ENCODE results near the gene IL1R2. TPM values are rescaled to one million over a fixed set of nuclear protein-coding genes. Genes with fewer than 3 reads are reported as not detected.

Gene IL1R2
- polyA plus RNA-seq, 1 donor (not counting 4 experiments of a cell fraction or from before 2014, with no cell fraction given), result 57.3 TPM

DNA sequence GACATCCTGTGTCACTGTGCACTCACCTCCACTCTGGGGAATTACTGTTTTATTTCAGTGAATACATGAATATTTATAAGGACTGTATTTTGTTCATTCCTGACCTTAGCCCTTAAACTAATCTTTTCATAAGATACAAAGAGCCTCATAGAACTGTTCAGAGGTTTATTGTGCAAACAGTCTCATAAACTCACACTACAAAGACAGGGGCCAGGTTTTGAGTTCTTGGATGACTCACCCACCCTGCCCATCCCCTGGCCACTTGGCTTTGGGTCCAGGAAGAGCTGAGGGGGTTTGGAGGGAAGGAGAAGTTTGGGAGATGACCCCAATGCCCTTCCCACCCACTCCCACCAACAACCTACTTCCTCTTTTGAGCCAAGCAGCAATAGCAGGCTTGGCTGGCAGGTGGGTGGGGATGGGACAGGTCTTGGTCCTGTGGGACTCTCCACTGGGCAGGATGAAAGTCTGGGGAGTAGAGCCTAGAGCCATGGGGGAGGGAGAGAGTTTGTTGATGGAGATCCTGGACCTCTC lies 43.1 kb upstream of the IL1R2 start:
- no peaks in the 10 kb centered on the region for H3K79me2 ChIP-seq (ENCODE audit: control insufficient read depth, insufficient read depth, low read length)
- no peak overlapping the region for H3K4me2 ChIP-seq (ENCODE audit: control insufficient read depth, extremely low read depth, insufficient read depth, low read depth, low read length)
- H4K20me1 ChIP-seq (ENCODE audit: control insufficient read depth, extremely low read depth, insufficient read depth, low read length), result no peaks in the 10 kb centered on the region
- no peak overlapping the region for H2AFZ ChIP-seq (ENCODE audit: control insufficient read depth, low read length)
- no peak overlapping the region for H3K4me3 ChIP-seq (ENCODE audit: control insufficient read depth in 2 of 3, extremely low read depth in 1 of 3, insufficient read depth in 2 of 3, low read depth in 1 of 3, low read length in 3 of 3)
- DNase-seq (ENCODE audit: low read depth, low spot score) (no peak), FAIRE-seq (no peak)
- no peak overlapping the region for H3K27ac ChIP-seq (ENCODE audit: control insufficient read depth, insufficient read depth, low read length)
- peaks cover 11% of the 10 kb centered on the region for H3K4me1 ChIP-seq (ENCODE audit: control insufficient read depth, extremely low read depth, insufficient read depth, low read length)
- H3K9me3 ChIP-seq (ENCODE audit: control insufficient read depth, low read depth, low read length), result no peaks in the 10 kb centered on the region
- no peak overlapping the region for H3K9ac ChIP-seq (ENCODE audit: control insufficient read depth, extremely low read depth, insufficient read depth, low read length)
- no peaks in the 10 kb centered on the region for H3K27me3 ChIP-seq (ENCODE audit: control insufficient read depth, extremely low read depth, insufficient read depth, low read length)
- TF ChIP-seq, protein P1, sequence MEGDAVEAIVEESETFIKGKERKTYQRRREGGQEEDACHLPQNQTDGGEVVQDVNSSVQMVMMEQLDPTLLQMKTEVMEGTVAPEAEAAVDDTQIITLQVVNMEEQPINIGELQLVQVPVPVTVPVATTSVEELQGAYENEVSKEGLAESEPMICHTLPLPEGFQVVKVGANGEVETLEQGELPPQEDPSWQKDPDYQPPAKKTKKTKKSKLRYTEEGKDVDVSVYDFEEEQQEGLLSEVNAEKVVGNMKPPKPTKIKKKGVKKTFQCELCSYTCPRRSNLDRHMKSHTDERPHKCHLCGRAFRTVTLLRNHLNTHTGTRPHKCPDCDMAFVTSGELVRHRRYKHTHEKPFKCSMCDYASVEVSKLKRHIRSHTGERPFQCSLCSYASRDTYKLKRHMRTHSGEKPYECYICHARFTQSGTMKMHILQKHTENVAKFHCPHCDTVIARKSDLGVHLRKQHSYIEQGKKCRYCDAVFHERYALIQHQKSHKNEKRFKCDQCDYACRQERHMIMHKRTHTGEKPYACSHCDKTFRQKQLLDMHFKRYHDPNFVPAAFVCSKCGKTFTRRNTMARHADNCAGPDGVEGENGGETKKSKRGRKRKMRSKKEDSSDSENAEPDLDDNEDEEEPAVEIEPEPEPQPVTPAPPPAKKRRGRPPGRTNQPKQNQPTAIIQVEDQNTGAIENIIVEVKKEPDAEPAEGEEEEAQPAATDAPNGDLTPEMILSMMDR (optimal IDR thresholded peaks at IDR 0.05 in 1 of 3, IDR thresholded peaks at IDR 0.05 in 1 of 3, conservative IDR thresholded peaks at IDR 0.05 in 1 of 3; ENCODE audit: extremely low read depth in 1 of 3, insufficient read depth in 2 of 3, low read length in 3 of 3), result no peak
- TF ChIP-seq EZH2 (IDR thresholded peaks at IDR 0.05; ENCODE audit: low read length), result no peak
- dilution Hi-C loops (cut with MboI; ENCODE audit: extremely low pct_ligation_motif_present, low sequenced_read_pairs), result no loop called here
- no peaks in the 10 kb centered on the region for H3K9me1 ChIP-seq (ENCODE audit: control insufficient read depth, extremely low read depth, insufficient read depth, low read length)
- H3K36me3 ChIP-seq (ENCODE audit: control insufficient read depth in 2 of 2, extremely low read depth in 1 of 2, insufficient read depth in 2 of 2, low read length in 2 of 2), result no peaks in the 10 kb centered on the region

DNA sequence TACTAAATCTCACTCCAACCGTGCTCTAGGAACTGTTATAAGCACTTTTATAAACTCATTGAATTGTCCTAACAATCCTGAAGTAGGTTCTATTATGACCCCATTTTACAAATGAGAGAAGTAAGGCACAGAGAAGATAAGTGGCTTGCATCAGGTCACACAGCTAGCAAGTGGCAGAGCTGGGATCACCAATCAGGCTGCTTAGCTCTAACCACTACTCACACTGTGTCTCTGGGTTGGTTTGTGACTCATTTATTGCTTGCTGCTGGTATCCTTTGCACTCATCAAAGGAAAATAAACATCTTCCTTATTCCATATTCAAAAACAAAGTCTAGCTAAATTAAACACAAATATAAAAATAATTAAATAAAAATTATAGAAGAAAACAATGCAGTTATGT lies 42.5 kb upstream of the IL1R2 start:
- no peak overlapping the region for H2AFZ ChIP-seq (ENCODE audit: control insufficient read depth, low read length)
- no peak overlapping the region for H3K27ac ChIP-seq (ENCODE audit: control insufficient read depth, insufficient read depth, low read length)
- no peaks in the 10 kb centered on the region for H3K9me3 ChIP-seq (ENCODE audit: control insufficient read depth, low read depth, low read length)
- no peak overlapping the region for H3K9ac ChIP-seq (ENCODE audit: control insufficient read depth, extremely low read depth, insufficient read depth, low read length)
- H3K27me3 ChIP-seq (ENCODE audit: control insufficient read depth, extremely low read depth, insufficient read depth, low read length), result no peaks in the 10 kb centered on the region
- peaks cover 11% of the 10 kb centered on the region for H3K4me1 ChIP-seq (ENCODE audit: control insufficient read depth, extremely low read depth, insufficient read depth, low read length)
- no peak overlapping the region for H3K4me2 ChIP-seq (ENCODE audit: control insufficient read depth, extremely low read depth, insufficient read depth, low read depth, low read length)
- TF ChIP-seq EZH2 (IDR thresholded peaks at IDR 0.05; ENCODE audit: low read length), result no peak
- TF ChIP-seq, protein P1 (optimal IDR thresholded peaks at IDR 0.05 in 1 of 3, IDR thresholded peaks at IDR 0.05 in 1 of 3, conservative IDR thresholded peaks at IDR 0.05 in 1 of 3; ENCODE audit: extremely low read depth in 1 of 3, insufficient read depth in 2 of 3, low read length in 3 of 3), result no peak
- no peaks in the 10 kb centered on the region for H3K79me2 ChIP-seq (ENCODE audit: control insufficient read depth, insufficient read depth, low read length)
- H3K9me1 ChIP-seq (ENCODE audit: control insufficient read depth, extremely low read depth, insufficient read depth, low read length), result no peaks in the 10 kb centered on the region
- H3K4me3 ChIP-seq (ENCODE audit: control insufficient read depth in 2 of 3, extremely low read depth in 1 of 3, insufficient read depth in 2 of 3, low read depth in 1 of 3, low read length in 3 of 3), result no peak overlapping the region
- H4K20me1 ChIP-seq (ENCODE audit: control insufficient read depth, extremely low read depth, insufficient read depth, low read length), result no peaks in the 10 kb centered on the region
- dilution Hi-C loops (cut with MboI; ENCODE audit: extremely low pct_ligation_motif_present, low sequenced_read_pairs), result no loop called here
- DNase-seq (ENCODE audit: low read depth, low spot score) (no peak), FAIRE-seq (no peak)
- H3K36me3 ChIP-seq (ENCODE audit: control insufficient read depth in 2 of 2, extremely low read depth in 1 of 2, insufficient read depth in 2 of 2, low read length in 2 of 2), result no peaks in the 10 kb centered on the region

Measured in keratinocyte (primary cell).